Cardiac septum (tissue), 1 donor: ENCODE data around the gene ACP6. TPM values are rescaled to one million over a fixed set of nuclear protein-coding genes. Genes with fewer than 3 reads are reported as not detected.

Experiments used
- DNase-seq: peaks from one replicate; pipeline ENCODE4 v3.0.0-alpha.2; 2020; ENCODE audit warnings: low spot score
- intact Hi-C: fragments of 100-400 bp; cut with DNase I; formaldehyde crosslinking; loops from one replicate; pipeline ENCODE4 v1.14.0; 2022
- total RNA-seq: library from RNA; stranded (reverse); fragmentation: NEBNext Ultra II Directional; extraction: Animal tissue kit (Norgen Biotek cat#: 25700); gene quantifications from one replicate; pipeline ENCODE4 v1.2.1, GENCODE V29; 2021
- donor health status: DM: no; HTN: no; CAD: no.

Gene ACP6
- total RNA-seq, 1 donor from 2014 or later: 10.9 TPM

- intact Hi-C loops: loop anchor here (1.0 kb wide), 1 partner anchor 57 kb away; the partner anchor contains the start of gene BCL9
- peak; percentile 80 for DNase-seq
These were observed 71.5 kb downstream of the ACP6 start for GRCh38 chr1:147598621-147599361.

- DNase-seq: no peak
- intact Hi-C loops: no loop called here
These were observed 73.3 kb downstream of the ACP6 start for GRCh38 chr1:147597010-147597409.

Other genes starting within 250 kb of the ACP6 start
- gene BCL9, start 129.0 kb downstream of the ACP6 start, total RNA-seq: 16.1 TPM
- gene GJA5, start 90.1 kb upstream of the ACP6 start, total RNA-seq: 9.9 TPM
- not detected for gene GJA8, start 232.3 kb upstream of the ACP6 start, total RNA-seq